Measurements from ENCODE around the gene CDC6. TPM values are rescaled to one million over a fixed set of nuclear protein-coding genes. Genes with fewer than 3 reads are reported as not detected.

Gene CDC6
- total and polyA plus RNA-seq, 2 of the 8 experiments (the other 6 are each of a cell fraction or from before 2014, with no cell fraction given): 50.5 to 140 TPM

GRCh38 chr17:40340327-40340726 lies 52.6 kb downstream of the CDC6 start:
- no peak for TF ChIP-seq CBX8 (IDR thresholded peaks at IDR 0.05; ENCODE audit: borderline replicate concordance, low read depth, low read length)
- TF ChIP-seq KDM1A (IDR thresholded peaks at IDR 0.05; ENCODE audit: borderline replicate concordance, low read length): 0 out of 2 replicates have a peak, but pooled peaks have one; percentile 25
- no peak overlapping the region for H2AFZ ChIP-seq (ENCODE audit: low read length)
- DNase-seq (ENCODE audit: low read depth in 1 of 2, low spot score in 2 of 2) (no peak), FAIRE-seq (no peak)
- no peak overlapping the region for H3K4ac ChIP-seq (replicated peaks; ENCODE audit: insufficient read length, low read depth, low read length)
- H4K20me1 ChIP-seq (replicated peaks in 1 of 2; ENCODE audit: control insufficient read depth in 1 of 2, insufficient read depth in 2 of 2, low read length in 2 of 2): peaks cover 21 to 44% of the 10 kb centered on the region in 2 experiments
- ChIA-PET POLR2A (ENCODE audit: partially characterized antibody) (interaction anchor here (1.3 to 27.8 kb wide), 2 partner anchors 10 to 38 kb away, joined by 3 to 570 read pairs; partner anchors contain the start of genes CDC6 and RARA), CTCF (ENCODE audit: partially characterized antibody) (interaction anchor here (1.1 to 30.8 kb wide), 2 partner anchors 14 to 22 kb away, joined by 3 to 1198 read pairs; partner anchors contain the start of gene RARA)
- peaks cover 11 to 27% (median 21%) of the 10 kb centered on the region in 4 experiments for H3K4me1 ChIP-seq (replicated peaks in 1 of 4; ENCODE audit: control insufficient read depth in 3 of 4, insufficient read depth in 4 of 4, low read length in 3 of 4)
- H3K14ac ChIP-seq (ENCODE audit: insufficient read length): no peak overlapping the region
- no peak overlapping the region for H2AK5ac ChIP-seq (ENCODE audit: low read depth, low read length)
- no peak overlapping the region for H4K91ac ChIP-seq (replicated peaks; ENCODE audit: insufficient read length, low read length)
- 83% methylated on average over 1 of the region's 1 CpG; no CpG with 5 or more reads in 1 of the 2 experiments for WGBS, 2 experiments (ENCODE audit: extremely low coverage in 1 of 2, insufficient coverage in 1 of 2, insufficient read length in 1 of 2, insufficient replicate concordance in 2 of 2, low coverage in 1 of 2, low lambda C conversion rate in 2 of 2, missing lambda C conversion rate in 1 of 2)
- no peak overlapping the region; a peak in 1 of 4 replicates for H3K4me2 ChIP-seq (ENCODE audit: insufficient read depth in 1 of 2, low read depth in 2 of 2, low read length in 2 of 2)
- no peaks in the 10 kb centered on the region for H3K79me2 ChIP-seq (ENCODE audit: control insufficient read depth in 1 of 2, insufficient read depth in 2 of 2, low read length in 2 of 2)
- no peaks in the 10 kb centered on the region for H3K36me3 ChIP-seq (ENCODE audit: control insufficient read depth in 2 of 4, insufficient read depth in 4 of 4, low read length in 3 of 4)
- no peak overlapping the region for H3K4me3 ChIP-seq (ENCODE audit: extremely low read depth in 1 of 4, insufficient read depth in 2 of 4, low read depth in 3 of 4, low read length in 4 of 4)
- H3K79me1 ChIP-seq (ENCODE audit: low read depth, low read length): no peaks in the 10 kb centered on the region; the same call in 1 of the 2 replicates
- H4K5ac ChIP-seq (ENCODE audit: insufficient read length, low read depth, low read length): no peak overlapping the region
- peaks cover 21% of the 10 kb centered on the region; the same call in 1 of the 2 replicates for H3K23me2 ChIP-seq (ENCODE audit: low read depth, low read length)
- H3K27me3 ChIP-seq (replicated peaks in 1 of 4; ENCODE audit: control insufficient read depth in 3 of 4, extremely low read depth in 1 of 4, insufficient read depth in 3 of 4, low read length in 3 of 4): peaks cover 22 to 76% (median 55%) of the 10 kb centered on the region in 4 experiments
- H3K18ac ChIP-seq (ENCODE audit: extremely low read depth, low read length): no peak overlapping the region
- H3K27ac ChIP-seq (ENCODE audit: low read depth, low read length): no peak overlapping the region
- H3K9ac ChIP-seq (replicated peaks in 1 of 4; ENCODE audit: extremely low read depth in 1 of 4, low read depth in 3 of 4, low read length in 3 of 4): no peak overlapping the region
- no peaks in the 10 kb centered on the region for H3K9me3 ChIP-seq (ENCODE audit: insufficient read depth in 2 of 2, low read depth in 1 of 2, low read length in 1 of 2)
- H2BK12ac ChIP-seq (ENCODE audit: low read depth, low read length): no peak overlapping the region
- no peak overlapping the region for H2BK20ac ChIP-seq (ENCODE audit: low read length)
- H2BK120ac ChIP-seq (replicated peaks; ENCODE audit: low read depth, low read length): no peak overlapping the region
- no peak overlapping the region for H2BK5ac ChIP-seq (ENCODE audit: low read depth, low read length)
- no peak overlapping the region for H2BK15ac ChIP-seq (ENCODE audit: low read length)
- H3K56ac ChIP-seq (replicated peaks; ENCODE audit: insufficient read length, low read depth, low read length): no peak overlapping the region
- H3K23ac ChIP-seq (ENCODE audit: insufficient read length): no peak overlapping the region
- H4K8ac ChIP-seq (ENCODE audit: extremely low read depth, insufficient read depth, low read length): no peak overlapping the region
